VCaP (cell line): ENCODE results near the gene SBNO1.

ENCODE experiments used
- H3K27ac ChIP-seq: fragments of 450-650 bp; 2 replicates; pipeline ENCODE4 v1.5.1; 2017
- TF ChIP-seq, protein P1 (sequence below): fragments of 450-650 bp; conservative IDR thresholded peaks from 2 replicates; pipeline ENCODE4 v1.5.1; 2017; ENCODE audit warnings: mild to moderate bottlenecking, moderate library complexity

The SBNO1 gene

DNA sequence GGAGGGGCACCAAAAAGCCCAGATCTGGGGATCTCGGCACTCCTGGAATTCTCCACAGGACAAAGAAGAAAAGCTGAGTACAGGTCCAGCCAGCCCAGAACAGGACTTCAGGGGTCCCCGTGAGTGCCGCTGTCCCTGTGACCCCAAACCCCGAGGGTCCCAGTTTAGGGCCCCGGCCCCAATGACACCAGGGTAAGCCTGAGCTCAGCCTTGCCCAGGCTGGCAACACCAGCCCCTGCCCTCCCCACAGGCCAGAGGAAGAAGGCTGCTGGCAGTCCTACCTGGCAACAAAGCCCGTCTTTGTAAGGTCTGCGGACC lies 94.8 kb downstream of the SBNO1 start:
- peak overlapping the region; percentile 97; the same call in 1 of the 2 replicates for H3K27ac ChIP-seq
- TF ChIP-seq, protein P1, sequence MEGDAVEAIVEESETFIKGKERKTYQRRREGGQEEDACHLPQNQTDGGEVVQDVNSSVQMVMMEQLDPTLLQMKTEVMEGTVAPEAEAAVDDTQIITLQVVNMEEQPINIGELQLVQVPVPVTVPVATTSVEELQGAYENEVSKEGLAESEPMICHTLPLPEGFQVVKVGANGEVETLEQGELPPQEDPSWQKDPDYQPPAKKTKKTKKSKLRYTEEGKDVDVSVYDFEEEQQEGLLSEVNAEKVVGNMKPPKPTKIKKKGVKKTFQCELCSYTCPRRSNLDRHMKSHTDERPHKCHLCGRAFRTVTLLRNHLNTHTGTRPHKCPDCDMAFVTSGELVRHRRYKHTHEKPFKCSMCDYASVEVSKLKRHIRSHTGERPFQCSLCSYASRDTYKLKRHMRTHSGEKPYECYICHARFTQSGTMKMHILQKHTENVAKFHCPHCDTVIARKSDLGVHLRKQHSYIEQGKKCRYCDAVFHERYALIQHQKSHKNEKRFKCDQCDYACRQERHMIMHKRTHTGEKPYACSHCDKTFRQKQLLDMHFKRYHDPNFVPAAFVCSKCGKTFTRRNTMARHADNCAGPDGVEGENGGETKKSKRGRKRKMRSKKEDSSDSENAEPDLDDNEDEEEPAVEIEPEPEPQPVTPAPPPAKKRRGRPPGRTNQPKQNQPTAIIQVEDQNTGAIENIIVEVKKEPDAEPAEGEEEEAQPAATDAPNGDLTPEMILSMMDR, result no peak

DNA sequence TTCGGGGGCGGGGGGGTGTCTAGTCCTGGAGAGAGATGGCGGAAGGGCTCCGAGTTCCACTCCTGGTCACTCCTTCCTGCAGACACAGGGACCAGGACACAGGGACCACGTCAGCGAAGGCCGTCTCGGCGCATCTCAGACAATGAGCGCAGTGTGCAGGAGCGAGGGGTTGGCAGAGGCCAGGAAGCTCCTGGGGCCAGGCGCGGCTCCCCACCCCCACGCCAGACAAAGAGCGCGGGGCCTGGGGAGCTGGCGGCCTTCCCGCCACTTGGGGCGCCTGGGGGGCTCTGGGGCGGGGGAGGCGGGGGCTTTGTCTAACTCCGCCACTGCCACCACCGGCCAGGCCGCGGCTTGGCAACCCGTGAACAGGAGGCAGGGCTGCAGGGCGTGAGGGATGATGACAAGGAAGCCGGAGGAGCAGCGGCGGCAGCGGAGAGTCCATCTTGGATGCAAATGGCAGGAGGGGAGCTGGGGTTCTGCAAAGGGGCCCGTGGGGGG lies 95.2 kb downstream of the SBNO1 start:
- TF ChIP-seq, protein P1, result no peak
- peak overlapping the region; percentile 97; the same call in 1 of the 2 replicates for H3K27ac ChIP-seq

DNA sequence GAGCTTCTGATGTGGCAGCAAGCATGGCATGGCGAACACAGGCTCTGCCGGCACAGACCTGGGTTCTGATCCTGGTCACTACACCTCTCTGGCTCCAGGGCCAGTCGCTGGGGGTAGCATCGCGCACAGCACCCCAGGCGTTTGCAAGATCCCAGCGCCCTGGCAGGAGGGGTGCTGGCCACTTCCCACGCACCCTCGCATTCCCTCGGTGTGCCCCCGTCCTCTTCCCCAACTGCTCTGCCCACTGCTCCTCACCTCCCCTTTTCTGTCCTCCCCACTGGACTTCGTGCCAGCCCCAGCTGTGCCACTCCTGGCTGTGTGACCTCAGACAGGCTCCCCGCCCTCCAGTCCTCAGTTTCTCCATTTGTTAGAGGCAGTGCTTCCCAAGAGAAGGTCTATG lies 95.8 kb downstream of the SBNO1 start:
- H3K27ac ChIP-seq, result no peak overlapping the region
- TF ChIP-seq, protein P1, result no peak

DNA sequence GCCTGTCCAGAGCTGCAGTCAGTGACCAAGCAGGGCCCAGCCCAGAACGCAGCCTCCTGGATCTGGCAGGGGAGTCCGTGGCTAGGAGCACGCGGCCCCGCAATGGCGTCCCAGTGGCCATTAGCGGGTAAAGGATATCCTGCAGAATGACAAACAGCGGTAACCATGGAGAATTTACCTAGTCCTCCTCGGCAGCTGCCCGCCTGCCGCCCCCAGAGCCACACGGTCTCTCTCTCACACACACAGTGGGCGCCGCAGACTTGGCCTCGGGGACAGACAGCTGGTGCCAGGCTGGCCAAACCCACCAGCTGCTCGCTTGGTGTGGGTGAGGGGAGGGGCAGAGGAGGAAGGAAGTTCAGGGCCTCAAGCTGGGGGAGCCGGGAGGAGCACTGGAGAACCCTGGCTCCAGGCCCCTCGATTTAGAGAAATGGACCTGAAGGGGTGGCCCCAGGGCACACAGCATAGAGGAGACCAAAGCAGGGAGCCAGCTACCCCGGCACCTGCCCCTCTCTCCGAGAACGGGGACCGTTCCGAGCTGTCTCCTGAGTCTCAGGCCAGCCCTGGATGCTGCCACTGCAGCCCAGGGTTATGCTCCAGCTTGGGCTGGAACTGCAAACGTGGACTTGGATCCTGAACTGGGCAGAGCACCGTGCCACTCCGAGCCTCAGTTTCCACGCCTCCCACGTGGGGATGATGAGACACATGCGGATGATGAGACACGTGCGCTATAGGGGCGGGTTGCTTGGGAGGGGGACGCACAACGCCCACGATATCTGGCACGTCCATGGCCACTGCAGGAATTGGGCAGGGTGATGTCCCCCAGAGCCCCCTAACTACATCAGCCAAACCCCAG lies 96.4 kb downstream of the SBNO1 start:
- TF ChIP-seq, protein P1, result no peak
- peak overlapping the region; percentile 10; the same call in 1 of the 2 replicates for H3K27ac ChIP-seq

DNA sequence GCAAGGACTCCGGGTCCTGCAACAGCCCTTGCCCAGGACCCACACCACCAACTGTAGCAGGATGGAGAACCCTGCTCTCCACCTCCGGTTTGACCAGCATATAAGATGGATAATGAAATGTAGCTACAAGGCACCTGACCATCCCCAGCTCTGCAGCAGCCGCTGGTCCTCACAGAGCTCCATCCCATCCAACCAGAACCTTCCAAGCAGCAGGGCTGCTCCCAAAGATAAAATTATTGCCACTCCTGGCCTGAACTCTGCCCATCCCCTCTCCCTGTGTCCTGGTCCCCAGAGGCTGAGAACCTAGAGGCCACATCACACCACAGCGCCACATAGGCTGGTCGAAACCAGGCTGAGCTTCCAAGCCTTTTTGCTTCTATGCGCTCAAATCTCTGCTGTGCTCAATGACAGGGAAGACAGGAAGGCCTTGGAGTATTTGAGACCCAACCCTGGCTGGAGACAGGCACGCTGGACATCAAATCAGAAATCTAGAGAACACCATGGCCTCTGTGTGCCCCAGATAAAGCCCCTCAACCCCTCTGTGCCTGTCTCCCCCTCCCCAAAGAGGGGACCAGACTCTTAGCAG lies 97.2 kb downstream of the SBNO1 start:
- H3K27ac ChIP-seq, result peak overlapping the region; percentile 10; the same call in 1 of the 2 replicates

DNA sequence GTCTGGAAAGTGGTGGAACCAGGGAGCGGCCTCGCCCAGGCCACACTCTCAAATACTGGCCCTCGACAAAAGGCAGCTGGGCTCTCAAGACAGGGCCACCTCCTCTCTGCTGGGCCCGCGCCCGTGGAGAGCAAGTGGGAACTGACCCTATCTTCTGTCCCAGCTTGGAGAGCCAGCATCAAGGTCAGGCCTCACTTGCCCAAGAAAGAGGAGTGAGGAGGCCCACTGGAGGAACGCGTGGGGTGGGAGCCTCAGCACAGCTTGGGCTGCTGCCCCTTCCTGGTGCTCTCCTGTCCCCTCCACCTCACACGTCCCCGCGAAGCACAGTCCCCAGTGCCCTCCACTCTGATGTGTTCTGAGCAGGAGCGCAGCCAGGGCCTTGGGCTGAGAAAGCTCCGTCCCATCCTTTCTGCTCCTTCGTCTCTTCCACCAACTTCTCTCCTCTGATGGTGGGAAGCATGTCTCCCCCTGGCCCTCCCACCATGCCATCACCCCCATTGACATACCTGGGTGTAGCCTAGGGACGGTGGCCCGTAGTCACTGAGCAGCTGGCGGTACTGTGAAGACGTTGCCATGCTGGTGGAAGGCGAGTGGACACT lies 97.9 kb downstream of the SBNO1 start:
- H3K27ac ChIP-seq, result no peak overlapping the region
- TF ChIP-seq, protein P1, result no peak

More for the DNA sequence above, 97.2 kb downstream of the SBNO1 start:
- TF ChIP-seq, protein P1, result no peak
